Activated T-cell treated with anti-CD3 and anti-CD28 coated beads, Interleukin-2, amount 50 U/mL, for 72 hours (primary cell): ENCODE data around the gene TBC1D9B. TPM values are rescaled to one million over a fixed set of nuclear protein-coding genes. Genes with fewer than 3 reads are reported as not detected.

Experiments used
- ATAC-seq, 2 donors: fragments of 150-1000 bp; cut with Tn5 transposase; replicated peaks in 1 of 2; 2 replicates each; pipeline ENCODE4 v1.10.0; 2021; ENCODE audit warnings: moderate library complexity in 2 of 2, mild to moderate bottlenecking in 1 of 2
- DNase-seq, 2 donors: peaks; one replicate each; pipeline ENCODE4 v3.0.0; 2021 to 2022; ENCODE audit warnings: mixed read lengths in 1 of 2
- H3K27ac Mint-ChIP-seq: one replicate; pipeline ENCODE4 v1.8.0; 2022; ENCODE audit warnings: mild to moderate bottlenecking, moderate library complexity, mixed read lengths
- H3K27me3 Mint-ChIP-seq: one replicate; pipeline ENCODE4 v1.8.0; 2022; ENCODE audit warnings: low read depth, mixed read lengths
- H3K36me3 Mint-ChIP-seq, 2 donors: one replicate each; pipeline ENCODE4 v1.8.0; 2022; ENCODE audit warnings: mixed read lengths in 2 of 2, mild to moderate bottlenecking in 1 of 2; ENCODE audit not compliant: insufficient read depth in 2 of 2
- H3K4me1 Mint-ChIP-seq: one replicate; pipeline ENCODE4 v1.8.0; 2022; ENCODE audit warnings: low read depth, mixed read lengths
- H3K4me3 Mint-ChIP-seq, 2 donors: one replicate each; pipeline ENCODE4 v1.8.0; 2022; ENCODE audit warnings: mild to moderate bottlenecking in 2 of 2, mixed read lengths in 2 of 2, moderate library complexity in 2 of 2
- H3K9me3 Mint-ChIP-seq, 2 donors: one replicate each; pipeline ENCODE4 v1.8.0; 2022; ENCODE audit warnings: mixed read lengths in 2 of 2
- total RNA-seq, 2 donors: library from RNA; stranded (reverse); gene quantifications; one replicate each; pipeline ENCODE4 v1.2.3, GENCODE V29; 2022

The TBC1D9B gene
- total RNA-seq, 2 donors from 2014 or later, result 62.5 to 72.3 TPM

GRCh38 chr5:179918742-179919486 is 11.2 kb upstream of the TBC1D9B start:
- ATAC-seq (no peak), DNase-seq (no peak)
- no peaks in the 10 kb centered on the region for H3K4me1 Mint-ChIP-seq
- H3K27ac Mint-ChIP-seq, result no peak overlapping the region
- H3K27me3 Mint-ChIP-seq, result peaks cover 12% of the 10 kb centered on the region
- no peaks in the 10 kb centered on the region for H3K36me3 Mint-ChIP-seq
- no peaks in the 10 kb centered on the region for H3K9me3 Mint-ChIP-seq
- no peak overlapping the region for H3K4me3 Mint-ChIP-seq

- no peak overlapping the region for H3K27ac Mint-ChIP-seq
- no peaks in the 10 kb centered on the region for H3K9me3 Mint-ChIP-seq
- no peaks in the 10 kb centered on the region for H3K4me1 Mint-ChIP-seq
- H3K4me3 Mint-ChIP-seq, result no peak overlapping the region
- ATAC-seq (no peak), DNase-seq (no peak)
- H3K36me3 Mint-ChIP-seq, result no peaks in the 10 kb centered on the region
- H3K27me3 Mint-ChIP-seq, result peaks cover 12% of the 10 kb centered on the region
Observed at GRCh38 chr5:179916523-179916922, 8.8 kb upstream of the TBC1D9B start.

GRCh38 chr5:179915406-179915935 is 7.8 kb upstream of the TBC1D9B start:
- ATAC-seq (no peak), DNase-seq (no peak)
- H3K36me3 Mint-ChIP-seq, result no peaks in the 10 kb centered on the region
- H3K27ac Mint-ChIP-seq, result no peak overlapping the region
- no peak overlapping the region for H3K4me3 Mint-ChIP-seq
- H3K9me3 Mint-ChIP-seq, result no peaks in the 10 kb centered on the region
- H3K4me1 Mint-ChIP-seq, result no peaks in the 10 kb centered on the region
- peaks cover 12% of the 10 kb centered on the region for H3K27me3 Mint-ChIP-seq

- DNase-seq, result no peak
- H3K4me3 Mint-ChIP-seq, result no peak overlapping the region
- ATAC-seq, result peak; percentile 62 to 87
- peaks cover 8% of the 10 kb centered on the region for H3K27me3 Mint-ChIP-seq
- H3K27ac Mint-ChIP-seq, result no peak overlapping the region
- no peaks in the 10 kb centered on the region for H3K36me3 Mint-ChIP-seq
- H3K9me3 Mint-ChIP-seq, result no peaks in the 10 kb centered on the region
- no peaks in the 10 kb centered on the region for H3K4me1 Mint-ChIP-seq
Observed at GRCh38 chr5:179914032-179914755, 6.5 kb upstream of the TBC1D9B start.

GRCh38 chr5:179913461-179913860 is 5.8 kb upstream of the TBC1D9B start:
- no peaks in the 10 kb centered on the region for H3K9me3 Mint-ChIP-seq
- H3K4me3 Mint-ChIP-seq, result no peak overlapping the region
- peaks cover 6% of the 10 kb centered on the region for H3K27me3 Mint-ChIP-seq
- no peak overlapping the region for H3K27ac Mint-ChIP-seq
- no peaks in the 10 kb centered on the region for H3K36me3 Mint-ChIP-seq
- ATAC-seq (no peak), DNase-seq (no peak)
- no peaks in the 10 kb centered on the region for H3K4me1 Mint-ChIP-seq

- H3K4me3 Mint-ChIP-seq, result no peak overlapping the region
- no peak for ATAC-seq
- no peaks in the 10 kb centered on the region for H3K9me3 Mint-ChIP-seq
- peaks cover 6% of the 10 kb centered on the region for H3K27me3 Mint-ChIP-seq
- no peaks in the 10 kb centered on the region for H3K4me1 Mint-ChIP-seq
- no peak overlapping the region for H3K27ac Mint-ChIP-seq
- H3K36me3 Mint-ChIP-seq, result no peaks in the 10 kb centered on the region
- no peak for DNase-seq
Observed at GRCh38 chr5:179912951-179913350, 5.3 kb upstream of the TBC1D9B start.

- DNase-seq (no peak), ATAC-seq (no peak)
- no peaks in the 10 kb centered on the region for H3K36me3 Mint-ChIP-seq
- peaks cover 6% of the 10 kb centered on the region for H3K27me3 Mint-ChIP-seq
- no peak overlapping the region for H3K4me3 Mint-ChIP-seq
- no peaks in the 10 kb centered on the region for H3K9me3 Mint-ChIP-seq
- no peak overlapping the region for H3K27ac Mint-ChIP-seq
- H3K4me1 Mint-ChIP-seq, result no peaks in the 10 kb centered on the region
Observed at GRCh38 chr5:179912386-179912785, 4.7 kb upstream of the TBC1D9B start.

- Mint-ChIP-seq H3K9me3 (no peaks in the 10 kb centered on the region), H3K4me1 (peaks cover 8% of the 10 kb centered on the region), H3K4me3 (peak overlapping the region; percentile 32 to 79), H3K27ac (no peak overlapping the region), H3K36me3 (peaks cover 0 to 2% of the 10 kb centered on the region in 2 donors), H3K27me3 (no peaks in the 10 kb centered on the region)
- ATAC-seq, result no peak
- no peak for DNase-seq
Observed at GRCh38 chr5:179909224-179909623, 1.5 kb upstream of the TBC1D9B start.

GRCh38 chr5:179908528-179908927 is 831 bp upstream of the TBC1D9B start:
- Mint-ChIP-seq H3K27me3 (no peaks in the 10 kb centered on the region), H3K36me3 (peaks cover 0 to 5% of the 10 kb centered on the region in 2 donors), H3K4me1 (peaks cover 8% of the 10 kb centered on the region), H3K9me3 (no peaks in the 10 kb centered on the region), H3K4me3 (peak overlapping the region; percentile 79 to 80), H3K27ac (no peak overlapping the region)
- DNase-seq (peak; percentile 4 to 9), ATAC-seq (no peak)

GRCh38 chr5:179906795-179907555 is 722 bp downstream of the TBC1D9B start:
- peak; percentile 16 to 31 for DNase-seq
- no peaks in the 10 kb centered on the region for H3K9me3 Mint-ChIP-seq
- peak overlapping the region; percentile 82 for H3K27ac Mint-ChIP-seq
- no peak for ATAC-seq
- no peaks in the 10 kb centered on the region for H3K27me3 Mint-ChIP-seq
- H3K4me1 Mint-ChIP-seq, result peaks cover 8% of the 10 kb centered on the region
- peak overlapping the region; percentile 87 to 95 for H3K4me3 Mint-ChIP-seq
- peaks cover 0 to 5% of the 10 kb centered on the region in 2 donors for H3K36me3 Mint-ChIP-seq

GRCh38 chr5:179906294-179906794 is 1.4 kb downstream of the TBC1D9B start:
- Mint-ChIP-seq H3K9me3 (no peaks in the 10 kb centered on the region), H3K27me3 (no peaks in the 10 kb centered on the region), H3K36me3 (peaks cover 0 to 7% of the 10 kb centered on the region in 2 donors), H3K4me3 (peak overlapping the region; percentile 87 to 95), H3K27ac (peak overlapping the region; percentile 39), H3K4me1 (peaks cover 8% of the 10 kb centered on the region)
- ATAC-seq, result no peak
- no peak for DNase-seq

GRCh38 chr5:179905161-179905560 is 2.5 kb downstream of the TBC1D9B start:
- H3K36me3 Mint-ChIP-seq, result peaks cover 0 to 7% of the 10 kb centered on the region in 2 donors
- no peaks in the 10 kb centered on the region for H3K9me3 Mint-ChIP-seq
- no peaks in the 10 kb centered on the region for H3K27me3 Mint-ChIP-seq
- ATAC-seq (no peak), DNase-seq (no peak)
- peaks cover 8% of the 10 kb centered on the region for H3K4me1 Mint-ChIP-seq
- H3K27ac Mint-ChIP-seq, result no peak overlapping the region
- no peak overlapping the region for H3K4me3 Mint-ChIP-seq
